GM12874 (cell line): ENCODE results near the gene EPN3.

Source experiments
- TF ChIP-seq, protein P1 (sequence below): IDR thresholded peaks from 2 replicates; pipeline ENCODE4 v1.5.1; 2011; ENCODE audit warnings: low read depth, mild to moderate bottlenecking, control low read depth, low read length, moderate library complexity; ENCODE audit not compliant: insufficient read depth

Gene EPN3

GRCh38 chr17:50532452-50533024 lies at the start of gene EPN3:
Gene EPN3 (plus strand): TSS chr17:50532735. CDS start chr17:50536557, 3,822 bp downstream.
- TF ChIP-seq, protein P1, sequence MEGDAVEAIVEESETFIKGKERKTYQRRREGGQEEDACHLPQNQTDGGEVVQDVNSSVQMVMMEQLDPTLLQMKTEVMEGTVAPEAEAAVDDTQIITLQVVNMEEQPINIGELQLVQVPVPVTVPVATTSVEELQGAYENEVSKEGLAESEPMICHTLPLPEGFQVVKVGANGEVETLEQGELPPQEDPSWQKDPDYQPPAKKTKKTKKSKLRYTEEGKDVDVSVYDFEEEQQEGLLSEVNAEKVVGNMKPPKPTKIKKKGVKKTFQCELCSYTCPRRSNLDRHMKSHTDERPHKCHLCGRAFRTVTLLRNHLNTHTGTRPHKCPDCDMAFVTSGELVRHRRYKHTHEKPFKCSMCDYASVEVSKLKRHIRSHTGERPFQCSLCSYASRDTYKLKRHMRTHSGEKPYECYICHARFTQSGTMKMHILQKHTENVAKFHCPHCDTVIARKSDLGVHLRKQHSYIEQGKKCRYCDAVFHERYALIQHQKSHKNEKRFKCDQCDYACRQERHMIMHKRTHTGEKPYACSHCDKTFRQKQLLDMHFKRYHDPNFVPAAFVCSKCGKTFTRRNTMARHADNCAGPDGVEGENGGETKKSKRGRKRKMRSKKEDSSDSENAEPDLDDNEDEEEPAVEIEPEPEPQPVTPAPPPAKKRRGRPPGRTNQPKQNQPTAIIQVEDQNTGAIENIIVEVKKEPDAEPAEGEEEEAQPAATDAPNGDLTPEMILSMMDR = no peak

DNA sequence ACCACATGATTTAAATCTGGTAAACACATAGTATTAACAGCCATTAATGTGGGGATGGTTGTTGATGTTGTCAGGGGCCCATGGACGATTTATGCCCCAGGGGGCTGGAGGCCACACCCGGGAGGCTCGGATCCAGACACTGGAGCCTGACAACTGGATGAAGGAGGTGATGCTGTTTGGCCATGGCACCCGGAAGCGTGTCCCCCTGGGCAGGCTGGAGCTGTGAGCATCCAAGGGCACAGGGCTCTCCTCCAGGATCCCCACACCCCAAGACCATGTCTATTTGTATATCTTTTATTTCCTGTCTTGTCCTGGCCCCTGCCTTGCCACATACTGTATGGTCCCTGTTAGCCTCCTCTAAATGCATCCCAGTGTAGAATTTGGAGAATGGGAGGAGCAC lies 49.3 kb upstream of the EPN3 start:
- TF ChIP-seq, protein P1 = no peak

- TF ChIP-seq, protein P1 = no peak
Measured at GRCh38 chr17:50484386-50485155, 48.0 kb upstream of the EPN3 start.

DNA sequence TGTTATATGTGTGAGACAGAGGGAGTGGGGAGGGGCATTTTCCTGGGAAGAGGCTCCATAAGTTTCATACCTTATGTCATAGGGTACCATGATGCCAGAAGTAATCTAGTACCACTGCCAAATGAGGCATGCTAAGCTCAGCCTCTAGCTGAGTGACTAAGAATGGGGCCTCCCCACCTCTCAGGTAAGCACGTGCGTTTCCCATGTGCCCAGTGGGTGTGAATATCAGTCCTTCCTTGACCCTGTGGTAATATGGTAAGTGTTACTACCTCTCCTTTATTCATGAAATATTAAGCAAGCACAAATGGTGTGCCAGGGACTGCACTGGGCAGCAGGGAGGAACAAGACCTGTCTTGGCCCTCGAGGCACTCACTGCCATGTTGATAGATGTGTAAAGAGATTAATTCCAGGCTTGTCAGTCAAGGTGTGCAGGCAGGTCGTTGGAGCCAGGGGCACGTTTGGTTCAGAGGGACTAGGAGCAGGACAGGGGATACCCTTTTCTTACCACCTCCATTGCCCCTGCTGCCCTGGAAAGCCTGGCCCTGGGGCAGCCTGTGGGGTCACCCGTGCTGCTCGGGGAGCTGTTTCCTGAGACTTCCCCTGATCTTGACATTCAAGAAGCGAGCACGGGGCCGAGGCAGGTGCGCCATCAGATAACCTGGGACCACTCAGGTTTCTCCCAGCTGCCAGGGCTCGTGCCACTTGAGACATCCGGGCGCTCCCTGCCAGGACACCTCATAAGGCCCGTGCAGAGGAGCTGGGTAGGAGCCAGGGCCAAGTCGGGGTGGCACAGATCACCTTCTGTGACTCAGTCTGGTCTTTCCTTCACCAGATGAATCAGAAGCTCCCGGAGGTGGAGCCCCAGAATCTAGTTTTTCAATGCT lies 45.1 kb upstream of the EPN3 start:
- TF ChIP-seq, protein P1 = no peak

- TF ChIP-seq, protein P1 = no peak
Measured at GRCh38 chr17:50488880-50489279, 43.7 kb upstream of the EPN3 start.

DNA sequence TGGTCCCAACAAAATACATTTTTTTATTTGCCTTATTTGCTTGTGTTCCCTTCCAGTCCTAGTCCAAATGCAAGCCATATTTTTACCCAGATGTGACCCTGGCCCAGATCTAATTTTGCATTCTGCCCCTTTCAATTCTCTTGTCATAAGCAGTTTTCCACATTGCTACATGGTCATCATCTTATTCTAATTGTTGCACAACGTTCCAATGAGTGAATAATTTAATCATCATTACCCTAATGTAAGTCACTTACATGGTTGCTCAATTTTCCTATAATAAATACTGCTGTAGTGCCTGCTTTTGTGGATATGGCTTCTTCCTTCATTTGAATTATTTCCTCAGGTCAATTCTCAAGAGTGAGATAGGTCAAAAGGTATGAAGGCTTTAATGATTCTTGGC lies 41.0 kb upstream of the EPN3 start:
- TF ChIP-seq, protein P1 = no peak

DNA sequence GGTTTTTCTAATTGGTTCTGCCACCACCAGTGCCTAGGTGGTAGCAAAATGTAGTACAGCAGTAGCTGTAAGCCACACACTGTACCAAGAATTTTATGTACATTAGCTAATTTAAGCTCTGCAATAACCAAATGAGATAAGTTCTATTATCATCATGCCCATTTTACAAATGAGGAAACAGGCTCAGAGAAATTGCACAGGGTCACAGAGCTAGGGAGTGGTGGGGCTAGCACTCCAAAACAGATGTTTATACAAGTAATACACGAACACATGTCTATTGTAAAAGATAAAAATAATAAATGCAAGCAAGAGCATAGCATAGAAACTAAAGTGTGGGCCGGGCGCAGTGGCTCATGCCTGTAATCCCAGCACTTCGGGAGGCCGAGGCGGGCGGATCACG lies 40.3 kb upstream of the EPN3 start:
- TF ChIP-seq, protein P1 = no peak
